ENCODE data around the gene AFDN.

AFDN gene

GRCh38 chr6:167932468-167933276, 106.0 kb downstream of the AFDN start:
- Histone ChIP-seq H3K27ac (no peak overlapping the region), H3K36me3 (peaks cover 8 to 34% (median 9%) of the 10 kb centered on the region in 3 donors), H3K27me3 (no peaks in the 10 kb centered on the region), H3K4me1 (no peaks in the 10 kb centered on the region), H3K9me3 (no peaks in the 10 kb centered on the region), H3K4me3 (no peak overlapping the region)
- DNase-seq: no peak
- no peak for TF ChIP-seq CTCF (IDR thresholded peaks at IDR 0.05)
- intact Hi-C loops (cut with DNase I; ENCODE audit: low total_unique reads): no loop called here

- no peak for TF ChIP-seq CTCF (IDR thresholded peaks at IDR 0.05)
- H3K27me3 ChIP-seq: no peaks in the 10 kb centered on the region
- no peak for DNase-seq
- intact Hi-C loops (cut with DNase I; ENCODE audit: low total_unique reads): no loop called here
- no peaks in the 10 kb centered on the region for H3K4me1 ChIP-seq
- no peaks in the 10 kb centered on the region for H3K9me3 ChIP-seq
- no peak overlapping the region for H3K4me3 ChIP-seq
- no peak overlapping the region for H3K27ac ChIP-seq
- H3K36me3 ChIP-seq: peaks cover 2 to 28% (median 8%) of the 10 kb centered on the region in 3 donors
Measured at GRCh38 chr6:167933290-167933689, 106.6 kb downstream of the AFDN start.

- no peak for TF ChIP-seq CTCF (IDR thresholded peaks at IDR 0.05)
- H3K4me3 ChIP-seq: no peak overlapping the region
Measured at GRCh38 chr6:167933847-167934246, 107.1 kb downstream of the AFDN start.

GRCh38 chr6:167934426-167934864, 107.7 kb downstream of the AFDN start:
- Histone ChIP-seq H3K27me3 (no peaks in the 10 kb centered on the region), H3K9me3 (no peaks in the 10 kb centered on the region), H3K27ac (no peak overlapping the region), H3K36me3 (peaks cover 0 to 19% (median 9%) of the 10 kb centered on the region in 3 donors), H3K4me1 (no peaks in the 10 kb centered on the region), H3K4me3 (no peak overlapping the region)
- intact Hi-C loops (cut with DNase I; ENCODE audit: low total_unique reads): no loop called here
- no peak for TF ChIP-seq CTCF (IDR thresholded peaks at IDR 0.05)
- no peak for DNase-seq

More at GRCh38 chr6:167933847-167934246, 107.1 kb downstream of the AFDN start:
- Histone ChIP-seq H3K27me3 (no peaks in the 10 kb centered on the region), H3K9me3 (no peaks in the 10 kb centered on the region), H3K27ac (no peak overlapping the region), H3K4me1 (no peaks in the 10 kb centered on the region), H3K36me3 (peaks cover 0 to 24% (median 12%) of the 10 kb centered on the region in 3 donors)
- intact Hi-C loops (cut with DNase I; ENCODE audit: low total_unique reads): no loop called here
- no peak for DNase-seq

- intact Hi-C loops (cut with DNase I; ENCODE audit: low total_unique reads): no loop called here
- H3K4me3 ChIP-seq: no peak overlapping the region
Measured at GRCh38 chr6:167936051-167936450, 109.3 kb downstream of the AFDN start.

More at GRCh38 chr6:167936051-167936450, 109.3 kb downstream of the AFDN start:
- no peak for TF ChIP-seq CTCF (IDR thresholded peaks at IDR 0.05)
- H3K9me3 ChIP-seq: no peaks in the 10 kb centered on the region
- H3K4me1 ChIP-seq: no peaks in the 10 kb centered on the region
- H3K27ac ChIP-seq: no peak overlapping the region
- no peaks in the 10 kb centered on the region for H3K27me3 ChIP-seq
- no peak for DNase-seq
- H3K36me3 ChIP-seq: peaks cover 0 to 7% (median 4%) of the 10 kb centered on the region in 3 donors
